ENCODE measurements around the gene SPEN. TPM values are rescaled to one million over a fixed set of nuclear protein-coding genes. Genes with fewer than 3 reads are reported as not detected.
A peak's percentile ranks its signal among the peaks of the same experiment; 100 is the strongest.

SPEN gene
- total and polyA plus RNA-seq, 9 of the 15 experiments (the other 6 are each of a cell fraction or from before 2014, with no cell fraction given), result 5.7 to 87.5 (median 27.2) TPM

DNA sequence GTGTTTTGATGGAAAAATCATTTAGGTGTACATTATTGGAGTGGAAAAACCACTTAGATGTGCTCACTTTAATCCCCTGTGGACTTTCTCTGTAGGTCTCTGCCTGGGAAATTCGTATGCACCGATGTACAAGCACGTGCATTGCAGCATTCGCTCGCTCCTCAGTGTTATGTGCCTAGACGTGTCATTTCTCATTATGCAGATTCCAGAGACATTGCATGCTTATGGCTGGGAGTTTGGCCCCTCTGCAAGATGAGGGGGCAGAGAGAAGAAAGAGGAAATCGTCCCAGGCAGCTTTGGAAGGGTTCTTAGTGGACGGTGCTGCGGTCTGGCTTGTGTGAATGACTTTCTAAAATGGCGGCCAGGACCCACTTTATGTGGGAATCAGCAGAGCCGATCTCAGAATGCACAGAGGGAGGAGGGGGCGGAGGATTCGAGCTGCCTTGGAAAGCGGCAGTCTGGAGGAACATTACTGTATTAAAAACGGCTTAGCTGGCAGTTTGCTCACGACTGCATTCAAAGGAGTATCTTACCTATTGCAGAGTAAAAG is 2.3 kb downstream of the SPEN start (continued):
- TF ChIP-seq TCFL5 (CRISPR knock-in tag; conservative IDR thresholded peaks at IDR 0.05), result no peak
- no peak for TF ChIP-seq HNRNPLL (IDR thresholded peaks at IDR 0.05; ENCODE audit: low read depth, low read length, poor library complexity, severe bottlenecking)
- TF ChIP-seq, protein P1, sequence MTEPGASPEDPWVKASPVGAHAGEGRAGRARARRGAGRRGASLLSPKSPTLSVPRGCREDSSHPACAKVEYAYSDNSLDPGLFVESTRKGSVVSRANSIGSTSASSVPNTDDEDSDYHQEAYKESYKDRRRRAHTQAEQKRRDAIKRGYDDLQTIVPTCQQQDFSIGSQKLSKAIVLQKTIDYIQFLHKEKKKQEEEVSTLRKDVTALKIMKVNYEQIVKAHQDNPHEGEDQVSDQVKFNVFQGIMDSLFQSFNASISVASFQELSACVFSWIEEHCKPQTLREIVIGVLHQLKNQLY (CRISPR knock-in tag; conservative IDR thresholded peaks at IDR 0.05), result no peak; a peak in 1 of 4 replicates
- no peak for TF ChIP-seq KDM4B (IDR thresholded peaks at IDR 0.05; ENCODE audit: borderline replicate concordance in 2 of 2, low read depth in 1 of 2)
- TF ChIP-seq ZNF253 (CRISPR knock-in tag; conservative IDR thresholded peaks at IDR 0.05), result no peak
- no peak for TF ChIP-seq MCM2 (IDR thresholded peaks at IDR 0.05; ENCODE audit: low read depth)
- no peak for TF ChIP-seq ZNF212 (CRISPR knock-in tag; IDR thresholded peaks at IDR 0.05)
- no peak for TF ChIP-seq BRF1 (IDR thresholded peaks at IDR 0.05; ENCODE audit: borderline replicate concordance, extremely low read depth, insufficient read length)
- TF ChIP-seq FOXJ3 (CRISPR knock-in tag; IDR thresholded peaks at IDR 0.05), result no peak
- no peak for TF ChIP-seq ZNF354B (CRISPR knock-in tag; IDR thresholded peaks at IDR 0.05)
- TF ChIP-seq GATA2 (CRISPR knock-in tag; IDR thresholded peaks at IDR 0.05), result peak; percentile 95
- TF ChIP-seq, protein P2, sequence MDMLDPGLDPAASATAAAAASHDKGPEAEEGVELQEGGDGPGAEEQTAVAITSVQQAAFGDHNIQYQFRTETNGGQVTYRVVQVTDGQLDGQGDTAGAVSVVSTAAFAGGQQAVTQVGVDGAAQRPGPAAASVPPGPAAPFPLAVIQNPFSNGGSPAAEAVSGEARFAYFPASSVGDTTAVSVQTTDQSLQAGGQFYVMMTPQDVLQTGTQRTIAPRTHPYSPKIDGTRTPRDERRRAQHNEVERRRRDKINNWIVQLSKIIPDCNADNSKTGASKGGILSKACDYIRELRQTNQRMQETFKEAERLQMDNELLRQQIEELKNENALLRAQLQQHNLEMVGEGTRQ (CRISPR knock-in tag; IDR thresholded peaks at IDR 0.05), result no peak
- TF ChIP-seq, protein P3, sequence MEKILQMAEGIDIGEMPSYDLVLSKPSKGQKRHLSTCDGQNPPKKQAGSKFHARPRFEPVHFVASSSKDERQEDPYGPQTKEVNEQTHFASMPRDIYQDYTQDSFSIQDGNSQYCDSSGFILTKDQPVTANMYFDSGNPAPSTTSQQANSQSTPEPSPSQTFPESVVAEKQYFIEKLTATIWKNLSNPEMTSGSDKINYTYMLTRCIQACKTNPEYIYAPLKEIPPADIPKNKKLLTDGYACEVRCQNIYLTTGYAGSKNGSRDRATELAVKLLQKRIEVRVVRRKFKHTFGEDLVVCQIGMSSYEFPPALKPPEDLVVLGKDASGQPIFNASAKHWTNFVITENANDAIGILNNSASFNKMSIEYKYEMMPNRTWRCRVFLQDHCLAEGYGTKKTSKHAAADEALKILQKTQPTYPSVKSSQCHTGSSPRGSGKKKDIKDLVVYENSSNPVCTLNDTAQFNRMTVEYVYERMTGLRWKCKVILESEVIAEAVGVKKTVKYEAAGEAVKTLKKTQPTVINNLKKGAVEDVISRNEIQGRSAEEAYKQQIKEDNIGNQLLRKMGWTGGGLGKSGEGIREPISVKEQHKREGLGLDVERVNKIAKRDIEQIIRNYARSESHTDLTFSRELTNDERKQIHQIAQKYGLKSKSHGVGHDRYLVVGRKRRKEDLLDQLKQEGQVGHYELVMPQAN (IDR thresholded peaks at IDR 0.05; ENCODE audit: borderline replicate concordance), result peak; percentile 91
- no peak for TF ChIP-seq POLR3A (IDR thresholded peaks at IDR 0.05; ENCODE audit: borderline replicate concordance, extremely low read depth, insufficient read depth, insufficient read length)
- TF ChIP-seq MAFG (tag; conservative IDR thresholded peaks at IDR 0.05), result peak; percentile 86
- no peak for TF ChIP-seq HMGXB4 (CRISPR knock-in tag; IDR thresholded peaks at IDR 0.05)
- no peak for TF ChIP-seq KDM2B (CRISPR knock-in tag; IDR thresholded peaks at IDR 0.05)
- TF ChIP-seq ZBTB2 (IDR thresholded peaks at IDR 0.05), result no peak; the same call in 1 of the 2 replicates
- 0 out of 4 replicates have a peak, but pooled peaks of 1 of the 2 experiments have one; percentile 48 for TF ChIP-seq RCOR1 (IDR thresholded peaks at IDR 0.05; ENCODE audit: borderline replicate concordance in 1 of 2, low read depth in 2 of 2, low read length in 2 of 2)
- no peak for TF ChIP-seq PREB (CRISPR knock-in tag; IDR thresholded peaks at IDR 0.05)

All from K562 (cell line).